Stimulated activated CD4-positive, alpha-beta T cell treated with anti-CD3 and anti-CD28 coated beads, Interleukin-12 subunit alpha, Interleukin-12 subunit beta, amount 100 ng/mL, for 4 hours (primary cell): ENCODE data around the gene STPG3.

ENCODE experiments used
- DNase-seq: peaks from one replicate; pipeline ENCODE4 v3.0.0-alpha.2; 2020

STPG3 gene

GRCh38 chr9:137222190-137223077 is 28.7 kb upstream of the STPG3 start, which contains the start of gene RNF208:
Gene RNF208 (minus strand): TSS chr9:137222240. CDS start chr9:137221212, 1,028 bp downstream.
- DNase-seq, result no peak

GRCh38 chr9:137223078-137223970 is 27.8 kb upstream of the STPG3 start:
- DNase-seq, result peak; percentile 99

- no peak for DNase-seq
These were observed 26.0 kb upstream of the STPG3 start, which contains the start of gene CYSRT1 for GRCh38 chr9:137224830-137225694. Gene CYSRT1 (plus strand): TSS chr9:137225174. CDS start chr9:137225622, 448 bp downstream.

- DNase-seq, result no peak
These were observed 25.3 kb upstream of the STPG3 start for GRCh38 chr9:137225699-137226331.

GRCh38 chr9:137226338-137227053 is 24.6 kb upstream of the STPG3 start:
- no peak for DNase-seq

GRCh38 chr9:137227054-137227852 is 23.8 kb upstream of the STPG3 start, which contains the start of gene RNF224:
Gene RNF224 (plus strand): TSS chr9:137227502. CDS start chr9:137228336, 834 bp downstream.
- DNase-seq, result peak; percentile 75

GRCh38 chr9:137227853-137228505 is 23.1 kb upstream of the STPG3 start:
- no peak for DNase-seq

GRCh38 chr9:137228506-137228967 is 22.5 kb upstream of the STPG3 start:
- no peak for DNase-seq

- DNase-seq, result no peak
These were observed 21.9 kb upstream of the STPG3 start for GRCh38 chr9:137228968-137229896.

GRCh38 chr9:137229903-137230704 is 21.0 kb upstream of the STPG3 start:
- DNase-seq, result no peak

GRCh38 chr9:137230705-137231371 is 20.2 kb upstream of the STPG3 start, which contains the start of gene SLC34A3:
Gene SLC34A3 (plus strand): TSS chr9:137230901. CDS start chr9:137231703, 802 bp downstream.
- no peak for DNase-seq

GRCh38 chr9:137231372-137232039 is 19.6 kb upstream of the STPG3 start:
- DNase-seq, result no peak

GRCh38 chr9:137232101-137232500 is 19.0 kb upstream of the STPG3 start:
- no peak for DNase-seq

- no peak for DNase-seq
These were observed 18.6 kb upstream of the STPG3 start for GRCh38 chr9:137232510-137232909.

GRCh38 chr9:137233143-137233980 is 17.7 kb upstream of the STPG3 start:
- no peak for DNase-seq
